GM19238 (cell line): ENCODE measurements around the gene HSD17B7.
"Not testable (repeated sequence)": the region's sequence is repeated elsewhere in the genome, so short reads cannot be mapped to it uniquely, and the experiment has no call there.

Source experiments
- DNase-seq: peaks from one replicate; pipeline ENCODE4 v3.0.0; 2011; ENCODE audit warnings: low spot score; ENCODE audit not compliant: insufficient read length

Gene HSD17B7

DNA sequence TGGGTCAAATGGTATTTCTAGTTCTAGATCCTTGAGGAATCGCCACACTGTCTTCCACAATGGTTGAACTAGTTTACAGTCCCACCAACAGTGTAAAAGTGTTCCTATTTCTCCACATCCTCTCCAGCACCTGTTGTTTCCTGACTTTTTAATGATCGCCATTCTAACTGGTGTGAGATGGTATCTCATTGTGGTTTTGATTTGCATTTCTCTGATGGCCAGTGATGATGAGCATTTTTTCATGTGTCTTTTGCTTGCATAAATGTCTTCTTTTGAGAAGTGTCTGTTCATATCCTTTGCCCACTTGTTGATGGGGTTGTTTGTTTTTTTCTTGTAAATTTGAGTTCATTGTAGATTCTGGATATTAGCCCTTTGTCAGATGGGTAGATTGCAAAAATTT, 17.0 kb downstream of the HSD17B7 start:
- DNase-seq, result not testable (repeated sequence)

DNA sequence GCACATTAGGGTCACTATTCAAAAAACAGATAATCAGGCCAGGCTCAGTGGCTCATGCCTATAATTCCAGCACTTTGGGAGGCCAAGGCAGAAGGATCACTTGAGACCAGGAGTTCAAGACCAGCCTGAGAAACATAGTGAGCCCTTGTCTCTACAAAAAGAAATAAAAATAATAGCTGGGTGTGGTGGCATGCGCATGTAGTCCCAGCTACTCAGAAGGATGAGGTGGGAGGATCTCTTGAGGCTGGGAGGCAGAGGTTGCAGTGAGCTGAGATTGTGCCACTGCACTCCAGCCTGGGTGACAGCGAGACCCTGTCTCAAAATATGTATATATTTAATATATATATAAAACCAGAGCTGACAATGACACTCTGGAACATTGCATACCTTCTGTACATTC, 21.9 kb downstream of the HSD17B7 start:
- DNase-seq, result not testable (repeated sequence)

DNA sequence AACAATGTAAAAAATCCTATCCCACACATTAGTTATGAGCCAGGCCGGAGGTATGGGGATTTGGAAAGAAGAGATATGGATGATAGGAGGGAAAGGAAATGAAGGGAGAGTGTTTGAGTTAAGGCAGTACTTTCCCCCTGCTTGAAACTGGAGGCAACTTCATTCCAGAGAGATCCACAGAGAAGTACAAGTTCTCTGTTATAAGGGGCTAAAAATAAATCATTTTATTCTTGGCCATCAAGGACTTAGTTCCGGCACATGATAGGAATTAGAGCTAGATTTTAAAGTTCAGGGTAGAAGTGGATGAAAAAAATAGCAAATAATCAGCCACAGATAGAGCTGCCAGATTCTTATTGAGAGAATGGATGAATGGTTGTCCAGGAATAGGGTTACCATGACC, 27.6 kb downstream of the HSD17B7 start:
- not testable (repeated sequence) for DNase-seq

DNA sequence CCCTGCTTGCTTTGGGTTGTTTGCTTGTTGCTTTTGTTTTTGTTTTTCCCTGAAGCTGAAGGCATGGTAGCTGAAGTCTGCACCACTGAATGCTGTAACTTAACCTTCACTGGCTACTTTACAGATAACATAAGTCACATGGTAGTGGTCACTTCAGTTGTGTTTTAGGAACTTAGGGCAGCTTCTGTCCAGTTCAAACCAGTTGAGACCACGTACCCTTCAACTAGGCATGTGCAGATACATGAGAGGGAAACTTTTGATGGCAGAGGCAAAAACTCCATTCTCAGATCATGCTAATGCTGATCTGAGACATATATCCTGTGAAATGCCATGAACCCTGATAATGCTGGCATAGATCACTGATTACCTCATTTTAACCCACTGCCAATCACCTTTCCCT, 28.2 kb downstream of the HSD17B7 start:
- not testable (repeated sequence) for DNase-seq

DNA sequence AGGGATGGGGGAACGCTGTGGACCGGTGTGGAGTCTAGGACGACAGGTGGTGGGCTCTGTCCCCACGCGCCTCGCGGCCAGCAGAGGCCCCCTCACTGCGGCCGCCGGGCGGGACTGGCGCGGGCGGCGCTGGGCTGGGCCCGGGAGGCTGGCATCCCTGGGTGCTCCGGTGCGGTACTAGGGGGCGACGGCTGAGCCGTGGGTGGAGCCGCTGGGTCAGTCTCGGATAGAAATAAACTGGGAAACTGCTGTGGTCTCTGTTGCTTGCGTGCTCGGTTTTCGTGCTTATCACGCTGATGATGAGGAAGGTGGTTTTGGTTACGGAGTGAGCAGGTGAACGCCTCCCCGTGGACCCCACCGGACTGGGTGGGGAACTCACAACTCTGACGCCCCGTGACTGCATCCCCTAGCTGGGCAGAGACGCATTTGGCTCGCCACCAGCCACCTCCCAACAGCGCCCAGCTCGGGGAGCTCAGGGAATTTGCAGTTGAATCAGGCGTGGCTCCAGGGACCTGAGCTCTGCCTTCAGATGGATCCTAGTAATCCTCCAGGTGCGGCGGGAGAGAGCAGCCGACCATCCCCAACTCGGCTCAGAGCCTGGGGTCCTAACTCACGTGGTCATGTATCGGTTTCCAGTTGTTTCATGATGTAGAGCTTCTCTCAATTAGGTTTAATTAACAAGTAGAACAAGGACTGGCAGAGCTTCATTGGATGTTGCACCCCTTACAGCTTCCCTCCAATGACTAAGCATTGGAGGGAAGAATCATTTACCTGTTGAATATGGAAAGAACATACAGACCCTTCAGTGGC, 32.1 kb downstream of the HSD17B7 start:
- no peak for DNase-seq

DNA sequence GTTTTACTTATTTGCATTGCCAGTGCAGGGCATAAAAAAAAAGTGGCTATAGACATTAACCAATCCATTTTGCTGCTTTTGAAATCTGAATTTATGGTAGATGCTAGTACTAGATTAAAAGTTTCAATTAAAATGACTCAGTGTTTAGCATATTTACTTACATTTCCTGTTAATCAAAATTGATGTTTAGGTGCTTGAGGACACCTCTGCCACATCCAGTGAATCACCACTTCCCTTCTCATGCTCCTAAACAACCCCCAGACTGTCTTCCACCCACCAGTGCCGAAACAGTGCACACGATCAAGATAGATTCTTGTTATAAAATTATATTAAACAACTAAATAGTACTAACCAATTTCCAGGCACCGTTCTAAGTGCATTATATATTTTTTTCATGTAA, 32.7 kb downstream of the HSD17B7 start:
- no peak for DNase-seq

DNA sequence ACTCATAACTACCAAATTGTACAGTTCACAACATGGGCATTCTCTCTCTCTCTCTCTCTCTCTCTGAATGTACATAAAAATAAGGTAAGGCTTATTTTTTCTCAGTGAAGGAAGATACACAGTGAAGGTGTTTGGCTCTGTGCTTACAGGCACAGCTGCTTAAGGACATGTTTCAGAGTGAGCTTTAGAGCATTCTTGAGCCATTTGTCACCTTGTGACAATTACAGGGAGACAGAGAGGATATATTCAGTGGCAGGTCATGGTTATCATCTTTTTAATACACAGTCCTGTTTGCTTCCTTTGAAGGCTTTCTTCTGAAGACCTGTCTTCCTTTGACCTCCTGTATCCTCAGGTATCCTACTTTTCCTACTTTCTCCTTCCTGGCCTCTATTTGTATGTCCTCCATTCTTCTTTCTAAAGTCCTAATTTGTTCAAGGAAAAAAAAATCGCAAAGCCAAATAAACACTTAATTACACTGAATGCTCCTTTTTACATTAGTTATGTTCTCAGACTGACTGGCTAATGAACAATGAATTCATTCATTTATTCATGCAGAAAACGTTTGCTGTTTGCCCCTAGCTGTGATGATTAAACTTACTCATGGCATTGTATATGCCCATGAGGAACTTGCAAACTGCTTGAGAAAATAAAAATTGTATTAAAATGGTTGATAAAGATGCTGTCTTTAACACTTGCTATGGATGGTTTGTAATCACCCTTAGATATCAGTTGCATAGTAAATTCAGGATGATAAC, 33.4 kb downstream of the HSD17B7 start:
- no peak for DNase-seq

DNA sequence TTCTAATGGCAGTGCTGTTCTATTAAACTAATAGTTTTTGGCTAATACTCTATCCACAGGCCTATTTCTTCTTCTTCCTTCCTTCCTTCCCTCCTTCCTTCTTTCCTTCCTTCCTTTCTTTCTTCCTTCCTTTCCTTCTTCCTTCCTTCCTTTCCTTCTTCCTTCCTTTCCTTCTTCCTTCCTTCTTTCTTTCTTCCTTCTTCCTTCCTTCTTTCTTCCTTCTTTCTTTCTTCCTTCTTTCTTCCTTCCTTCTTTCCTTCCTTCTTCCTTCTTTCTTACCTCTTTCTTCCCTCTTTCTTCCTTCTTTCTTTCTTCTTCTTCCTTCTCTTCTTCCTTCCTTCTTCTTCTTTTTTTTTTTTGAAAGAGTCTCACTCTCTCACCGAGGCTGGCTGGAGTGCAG, 38.8 kb downstream of the HSD17B7 start:
- DNase-seq, result no peak

DNA sequence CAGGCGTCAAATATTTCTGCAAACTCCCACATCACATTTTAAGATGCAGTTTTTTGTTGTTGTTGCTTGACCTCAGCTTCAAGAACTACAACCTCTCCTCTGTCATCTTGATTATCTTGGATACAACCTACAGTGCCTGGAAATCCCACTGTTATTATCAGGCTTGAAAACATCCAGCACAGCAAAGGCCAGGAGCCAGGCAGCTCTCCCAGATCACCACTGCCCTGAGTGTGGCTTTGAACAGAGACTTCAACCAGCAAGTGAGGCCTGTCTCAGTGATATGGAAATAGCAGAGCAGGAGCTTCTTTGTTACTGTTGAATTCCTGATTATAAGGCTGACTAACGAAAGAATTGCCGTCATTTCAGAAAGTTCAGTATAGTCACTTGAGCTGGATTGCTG, 42.0 kb downstream of the HSD17B7 start:
- no peak for DNase-seq

DNA sequence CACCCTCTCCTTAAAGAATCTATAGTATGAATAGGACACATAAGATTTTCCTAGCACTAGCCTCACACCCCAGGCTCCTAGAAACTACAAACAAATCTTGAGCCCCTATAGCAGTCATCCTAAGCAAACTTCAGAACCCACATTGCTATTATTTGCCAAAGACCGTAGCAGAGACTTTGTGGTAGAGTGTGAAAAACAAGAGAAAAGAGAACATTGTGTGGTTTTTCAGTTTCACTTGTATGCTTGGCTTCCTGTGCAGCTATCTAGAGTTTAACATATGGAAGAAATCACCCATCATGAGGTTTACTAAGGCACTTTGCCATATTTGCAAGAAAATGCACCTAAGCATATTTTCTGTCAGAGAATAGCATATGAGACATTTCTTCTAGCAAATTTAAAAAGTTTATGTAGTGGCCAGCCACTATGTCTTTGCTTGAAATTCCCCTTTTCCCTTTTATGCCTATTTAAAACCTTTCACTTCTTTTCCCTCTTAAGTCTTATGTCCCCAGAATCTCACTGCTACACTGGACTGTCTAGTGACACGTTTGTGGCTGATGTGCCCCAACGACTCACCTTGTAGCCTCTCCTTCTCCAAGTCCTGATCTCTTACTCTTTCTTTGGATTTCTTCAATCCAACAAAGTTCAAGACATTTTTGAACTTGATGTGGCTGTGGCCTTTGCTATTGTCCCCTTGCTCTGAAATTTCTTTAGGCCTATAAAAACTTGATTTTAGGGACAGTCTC, 44.8 kb downstream of the HSD17B7 start:
- peak; percentile 12 for DNase-seq

DNA sequence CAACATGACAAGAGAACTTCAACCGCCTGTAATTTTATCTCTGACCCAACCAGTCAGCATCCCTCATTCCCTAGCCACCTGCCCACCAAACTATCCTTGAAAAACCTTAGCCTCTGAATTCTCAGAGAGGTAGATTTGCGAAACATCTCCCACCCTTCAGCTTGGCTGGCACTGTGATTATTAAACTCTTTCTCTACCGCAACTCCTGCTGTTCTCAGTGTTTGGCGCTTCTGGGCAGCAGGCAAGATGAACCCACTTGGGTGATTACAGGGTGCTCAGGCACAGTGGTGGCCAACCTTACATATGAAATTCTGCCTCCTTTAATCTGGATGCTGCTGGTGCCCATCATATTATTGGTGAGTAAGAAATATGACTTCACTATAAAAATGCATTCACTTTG, 48.4 kb downstream of the HSD17B7 start:
- DNase-seq, result no peak

DNA sequence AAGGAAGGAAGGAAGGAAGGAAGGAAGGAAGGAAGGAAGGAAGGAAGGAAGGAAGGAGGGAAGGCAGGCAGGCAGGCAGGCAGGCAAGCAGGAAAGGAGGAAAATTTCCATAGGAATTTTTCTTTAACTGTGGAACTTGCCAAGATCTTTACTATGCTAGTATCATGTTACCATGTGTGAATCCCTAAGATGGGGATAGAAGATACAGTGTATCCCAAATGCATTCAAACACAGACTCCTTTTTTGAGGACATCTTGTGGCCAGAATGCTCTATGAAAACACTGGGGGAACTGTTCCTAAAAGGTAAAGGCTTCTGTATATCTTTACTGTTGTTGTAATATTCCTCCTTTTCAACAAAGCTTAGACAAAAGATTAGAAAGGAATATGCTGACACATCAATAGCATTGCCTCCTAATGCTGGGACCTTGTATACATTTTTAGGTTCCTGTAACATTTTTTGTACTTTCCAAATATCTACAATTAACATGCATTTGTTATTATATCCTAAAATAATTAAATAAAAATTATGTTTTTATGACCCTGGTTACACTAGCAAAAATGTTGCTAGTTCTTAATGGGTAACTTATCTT, 49.8 kb downstream of the HSD17B7 start:
- no peak for DNase-seq

DNA sequence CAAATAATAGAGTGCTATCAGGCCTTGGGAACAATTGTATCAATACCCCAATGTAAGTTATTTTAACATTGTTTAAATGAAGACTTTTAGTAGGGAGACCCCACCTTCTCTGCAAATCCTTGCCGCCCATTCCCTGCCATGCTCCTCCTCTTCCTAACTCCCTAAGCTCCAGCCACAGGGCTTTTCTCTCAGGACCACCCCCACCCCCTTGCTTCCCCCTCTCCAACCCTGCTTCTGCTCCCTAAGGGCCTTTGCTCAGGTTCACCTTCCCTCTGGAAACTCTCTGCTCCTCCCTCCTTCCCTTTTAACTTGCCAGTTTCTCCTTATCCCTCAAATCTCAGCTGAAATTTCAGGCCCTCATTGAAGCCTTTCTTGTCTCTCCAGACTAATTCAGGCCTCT, 53.7 kb downstream of the HSD17B7 start:
- DNase-seq, result no peak

DNA sequence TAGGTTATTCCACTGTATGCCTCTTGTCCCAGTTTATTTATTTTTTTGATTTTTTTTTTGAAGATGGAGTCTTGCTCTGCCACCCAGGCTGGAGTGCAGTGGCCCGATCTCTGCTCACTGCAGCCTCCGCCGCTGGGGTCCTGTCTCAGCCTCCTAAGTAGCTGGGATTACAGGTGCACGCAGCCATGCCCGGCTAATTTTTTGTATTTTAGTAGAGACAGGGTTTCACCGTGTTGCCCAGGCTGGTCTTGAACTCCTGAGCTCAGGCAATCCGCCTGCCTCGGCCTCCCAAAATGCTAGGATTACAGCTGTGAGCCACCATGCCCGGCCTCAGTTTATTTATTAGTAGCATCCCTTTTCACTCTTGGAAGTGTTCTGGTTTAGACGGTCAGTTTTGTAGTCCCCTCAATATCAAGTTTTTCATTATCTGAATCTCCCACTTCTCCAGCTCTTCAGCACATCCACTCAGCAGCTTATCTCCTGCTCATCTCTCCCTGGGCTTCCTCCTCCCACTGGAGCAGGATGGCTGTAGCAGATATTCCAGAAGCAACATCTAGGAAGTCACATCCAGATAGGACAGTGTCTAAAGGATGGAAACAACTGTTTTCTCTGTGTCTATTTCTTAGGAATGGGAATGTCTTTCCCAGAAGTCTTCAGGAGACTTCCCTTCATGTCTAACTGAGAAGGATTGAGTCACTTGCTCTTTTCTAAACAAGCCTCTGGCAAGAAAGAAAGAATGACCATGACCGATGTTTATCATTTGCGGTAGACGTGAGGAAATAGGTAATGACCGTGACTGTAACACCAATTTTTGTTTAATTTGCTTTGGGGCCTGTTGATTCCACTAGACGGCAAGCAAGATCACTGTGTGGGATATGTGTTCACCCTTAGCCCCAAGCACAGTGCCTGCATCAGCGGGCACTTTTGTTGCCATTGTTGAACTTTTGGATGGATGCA, 56.0 kb downstream of the HSD17B7 start:
- DNase-seq, result no peak

DNA sequence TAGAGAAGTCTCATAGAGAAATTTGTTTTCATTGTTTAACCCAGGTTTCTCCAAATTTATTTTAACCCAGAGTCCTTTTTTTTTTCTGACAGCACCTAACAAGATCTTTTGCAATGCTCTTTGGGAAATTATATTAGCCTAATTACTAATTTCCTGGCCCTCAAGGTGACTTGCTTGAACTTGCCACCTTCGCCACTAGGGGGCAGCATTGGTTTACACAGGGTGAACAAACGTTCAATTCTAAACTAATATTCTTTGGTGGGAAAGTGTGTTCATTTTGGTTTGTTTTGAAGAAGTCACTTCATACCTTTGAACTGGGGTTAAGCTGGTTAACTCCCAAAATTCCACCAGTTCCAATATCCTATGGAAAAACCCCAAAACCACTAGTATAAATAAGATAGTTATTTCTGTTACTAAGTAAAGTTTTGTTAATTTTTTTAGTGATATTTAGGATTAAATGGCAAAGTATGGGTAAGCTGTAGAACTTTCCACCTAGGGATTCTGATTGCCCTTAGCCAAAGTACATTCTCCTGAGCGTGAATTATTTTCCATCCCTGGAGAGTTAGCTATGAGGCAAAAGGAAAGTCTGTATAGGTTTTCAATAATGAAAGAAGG, 57.4 kb downstream of the HSD17B7 start:
- peak; percentile 27 for DNase-seq

DNA sequence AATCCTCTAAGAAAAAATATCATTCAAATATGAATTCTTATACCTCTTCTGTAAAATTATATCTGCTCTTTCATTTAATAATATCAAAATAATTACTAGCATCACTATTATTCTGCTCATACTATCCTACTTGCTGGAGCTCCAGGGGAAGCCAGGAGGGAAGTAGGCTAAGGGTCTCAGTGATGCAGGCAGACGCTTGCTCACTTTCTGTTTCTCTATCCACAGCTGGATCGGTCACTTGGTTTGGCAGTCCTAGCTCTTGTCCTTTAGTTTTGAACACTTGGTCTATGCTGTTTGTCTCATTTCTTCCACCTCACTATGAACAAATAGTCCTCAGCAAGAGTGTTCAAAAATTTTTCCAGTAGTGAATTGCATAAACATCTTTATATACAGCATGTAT, 59.2 kb downstream of the HSD17B7 start:
- DNase-seq, result no peak

DNA sequence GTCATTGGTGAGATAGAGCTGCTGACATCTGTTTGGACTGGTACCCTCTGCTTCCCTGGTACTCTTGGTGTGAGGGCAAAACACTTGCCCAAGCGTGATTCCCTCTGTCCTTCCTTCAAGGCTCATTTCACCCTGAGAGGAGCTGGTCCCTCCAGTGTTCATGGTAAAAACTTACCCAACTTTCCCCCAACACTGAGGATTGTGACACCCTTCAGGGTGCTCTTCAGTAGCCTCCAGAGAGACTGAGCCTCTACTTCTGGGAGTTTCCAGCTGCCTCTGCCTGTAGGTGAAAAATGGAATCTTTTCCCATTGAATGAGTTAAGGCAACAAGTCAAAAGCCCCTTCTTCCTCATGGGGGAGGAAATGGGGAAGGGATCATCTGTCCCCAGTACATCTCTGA, 60.8 kb downstream of the HSD17B7 start:
- DNase-seq, result no peak

DNA sequence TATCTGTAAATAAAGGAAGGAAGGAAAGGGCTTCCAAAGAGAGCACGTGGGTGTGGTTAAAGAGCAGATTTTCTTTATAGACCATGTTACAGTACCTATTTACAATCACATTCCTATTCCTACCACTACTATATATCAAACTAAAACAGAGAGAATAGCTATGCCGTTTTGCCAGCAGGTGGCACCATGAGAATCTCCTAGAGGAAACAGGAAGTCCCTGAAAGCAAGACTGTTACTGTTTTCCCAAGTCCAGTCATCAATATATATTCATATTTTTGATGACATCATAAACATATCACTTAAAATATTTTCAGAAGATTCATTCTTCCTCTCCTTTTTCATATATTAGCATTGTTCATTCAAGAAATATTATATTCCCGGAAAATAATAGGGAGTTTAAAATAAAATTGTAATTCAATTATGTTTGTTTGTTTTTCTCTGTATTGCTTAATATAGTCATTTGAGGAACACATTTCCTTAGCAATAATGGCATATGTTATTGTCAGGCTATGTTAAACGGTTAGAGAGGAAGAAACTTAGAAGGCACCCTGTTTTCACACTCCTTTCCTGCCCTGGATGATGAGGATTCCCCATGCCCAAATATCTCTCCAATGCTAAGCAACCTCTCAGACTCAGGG, 63.9 kb downstream of the HSD17B7 start:
- DNase-seq, result peak; percentile 19

DNA sequence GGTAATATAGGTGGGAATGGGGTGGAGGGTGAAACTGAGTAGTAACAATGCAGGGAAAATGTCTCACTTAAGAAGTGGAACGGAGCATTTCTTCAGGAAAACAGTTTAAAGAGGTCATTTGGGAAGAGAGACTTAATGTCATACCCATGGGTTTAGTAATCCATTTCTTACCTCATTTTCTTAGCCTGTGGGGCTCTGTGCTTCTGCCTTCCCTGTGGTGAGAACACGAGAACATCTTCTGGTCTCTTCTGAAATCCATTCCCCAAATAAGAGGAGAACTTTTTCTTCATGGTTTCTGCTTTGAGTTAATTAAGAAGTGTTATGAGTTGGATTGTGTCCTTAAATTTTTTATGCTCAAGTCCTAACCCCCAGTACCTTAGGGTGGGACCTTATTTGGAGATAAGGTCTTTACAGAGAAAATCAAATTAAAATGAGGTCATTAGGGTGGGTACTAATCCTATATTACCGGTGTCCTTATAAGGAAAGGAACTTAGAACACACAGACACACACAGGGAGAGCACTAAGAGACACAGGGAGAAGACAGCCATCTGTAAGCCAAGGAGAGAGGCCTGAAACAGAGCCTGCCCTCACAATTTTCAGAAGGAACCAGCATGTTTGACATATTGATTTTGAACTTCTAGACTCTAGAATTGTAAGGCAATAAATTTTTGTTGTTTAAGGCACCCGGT, 65.1 kb downstream of the HSD17B7 start:
- no peak for DNase-seq
